HepG2 (cell line): ENCODE results near the gene KIF2C. TPM values are rescaled to one million over a fixed set of nuclear protein-coding genes. Genes with fewer than 3 reads are reported as not detected.
A peak's percentile ranks its signal among the peaks of the same experiment; 100 is the strongest.

Experiments used
- AGO2 ChIP-seq: fragments of 200-400 bp; formaldehyde crosslinking; optimal IDR thresholded peaks from 2 replicates; pipeline ENCODE3; 2017; ENCODE audit warnings: mild to moderate bottlenecking, low read depth, low read length, moderate library complexity
- ARNT ChIP-seq: fragments of 450-650 bp; IDR thresholded peaks from 2 replicates; pipeline ENCODE4 v1.6.1; 2017
- ELF4 ChIP-seq: sonication (generic); formaldehyde crosslinking; IDR thresholded peaks from 2 replicates; pipeline ENCODE4 v1.5.0; 2020; ENCODE audit warnings: missing genetic modification reagents, mild to moderate bottlenecking, moderate library complexity, borderline replicate concordance
- ESRRA ChIP-seq: sonication (generic); formaldehyde crosslinking; IDR thresholded peaks from 2 replicates; pipeline ENCODE4 v1.5.1; 2020; ENCODE audit warnings: mild to moderate bottlenecking, low read depth, missing genetic modification reagents
- FOXK1 ChIP-seq: sonication (generic); formaldehyde crosslinking; IDR thresholded peaks from 2 replicates; pipeline ENCODE4 v1.4.0; 2020; ENCODE audit warnings: low read depth, missing genetic modification reagents, borderline replicate concordance
- HOXA3 ChIP-seq: sonication (generic); formaldehyde crosslinking; IDR thresholded peaks from 2 replicates; pipeline ENCODE4 v1.5.0; 2020; ENCODE audit warnings: missing genetic modification reagents
- KAT7 ChIP-seq: IDR thresholded peaks from 2 replicates; pipeline ENCODE4 v1.6.1; 2018; ENCODE audit warnings: borderline replicate concordance, missing compliant biosample characterization
- NBN ChIP-seq: fragments of 450-650 bp; conservative IDR thresholded peaks from 2 replicates; pipeline ENCODE4 v1.6.1; 2017
- RFXANK ChIP-seq: IDR thresholded peaks from 2 replicates; pipeline ENCODE4 v1.6.1; 2016
- RFXAP ChIP-seq: sonication (generic); formaldehyde crosslinking; IDR thresholded peaks from 2 replicates; pipeline ENCODE4 v1.4.0; 2020; ENCODE audit warnings: missing genetic modification reagents, borderline replicate concordance
- RNF2 ChIP-seq: fragments of 450-650 bp; conservative IDR thresholded peaks from 2 replicates; pipeline ENCODE4 v1.6.1; 2016; ENCODE audit warnings: low read depth
- SETDB1 ChIP-seq: sonication (generic); formaldehyde crosslinking; IDR thresholded peaks from 2 replicates; pipeline ENCODE4 v1.5.1; 2020; ENCODE audit warnings: missing genetic modification reagents, mild to moderate bottlenecking, borderline replicate concordance
- ZMYM4 ChIP-seq: sonication (generic); formaldehyde crosslinking; IDR thresholded peaks from 2 replicates; pipeline ENCODE4 v1.8.1; 2023; ENCODE audit warnings: mild to moderate bottlenecking, missing genetic modification reagents
- ZNF18 ChIP-seq: sonication (generic); formaldehyde crosslinking; IDR thresholded peaks from 2 replicates; pipeline ENCODE4 v1.8.0; 2022; ENCODE audit warnings: mild to moderate bottlenecking, missing genetic modification reagents; ENCODE audit not compliant: insufficient replicate concordance
- ZNF512B ChIP-seq: sonication (generic); formaldehyde crosslinking; IDR thresholded peaks from 2 replicates; pipeline ENCODE4 v1.5.1; 2020; ENCODE audit warnings: missing genetic modification reagents, mild to moderate bottlenecking, borderline replicate concordance
- ZNF639 ChIP-seq: conservative IDR thresholded peaks from 2 replicates; pipeline ENCODE4 v1.6.1; 2018; ENCODE audit warnings: missing genetic modification reagents
- ZNF784 ChIP-seq: sonication (generic); formaldehyde crosslinking; IDR thresholded peaks from 2 replicates; pipeline ENCODE4 v1.5.1; 2020; ENCODE audit warnings: missing genetic modification reagents, mild to moderate bottlenecking, borderline replicate concordance
- ZSCAN25 ChIP-seq: sonication (generic); formaldehyde crosslinking; IDR thresholded peaks from 2 replicates; pipeline ENCODE4 v1.8.0; 2022; ENCODE audit warnings: mild to moderate bottlenecking, missing genetic modification reagents
- polyA plus RNA-seq, 8 experiments: library from polyadenylated mRNA; depleted of rRNA in 3 of 8; stranded (reverse) in 7 of 8; unstranded in 1 of 8; fragments of >200 nt; fragmentation: Illumina TruSeq in 4 of 8; extraction: Trizol in 4 of 8; gene quantifications; 2 replicates each; pipeline versions ENCODE4 v1.2.1 to v1.2.3, GENCODE V29; 2011 to 2016; ENCODE audit warnings: low read depth in 4 of 8, missing spikeins in 1 of 8, mixed read lengths in 1 of 8; ENCODE audit not compliant: insufficient read depth in 1 of 8
- total RNA-seq, 5 experiments: library from RNA; depleted of rRNA; stranded (reverse); fragments of >200 nt; fragmentation: Illumina TruSeq; extraction: Trizol; gene quantifications; 2 replicates each; pipeline ENCODE4 v1.2.3, GENCODE V29; 2016; ENCODE audit warnings: low read depth in 1 of 5
- TF ChIP-seq, protein P1 (sequence below): sonication (generic); formaldehyde crosslinking; IDR thresholded peaks from 2 replicates; pipeline ENCODE4 v1.9.0; 2021; ENCODE audit warnings: missing genetic modification reagents, borderline replicate concordance

Gene KIF2C
- total and polyA plus RNA-seq, 2 of the 13 experiments (the other 11 are each of a cell fraction or from before 2014, with no cell fraction given) = 29.7 to 53.7 TPM

GRCh38 chr1:44721485-44722361 is 17.9 kb upstream of the KIF2C start (continued):
- TF ChIP-seq AGO2 (no peak), FOXK1 (peak; percentile 63), RFXAP (CRISPR knock-in tag) (peak; percentile 34; the same call in 1 of the 2 replicates), ESRRA (CRISPR knock-in tag) (0 out of 2 replicates have a peak, but pooled peaks have one; percentile 36), ZMYM4 (CRISPR knock-in tag) (no peak; the same call in 1 of the 2 replicates), ZNF512B (CRISPR knock-in tag) (peak; percentile 59; the same call in 1 of the 2 replicates), RFXANK (CRISPR knock-in tag) (peak; percentile 75; the same call in 1 of the 2 replicates), NBN (no peak), RNF2 (no peak), SETDB1 (CRISPR knock-in tag) (no peak), ZNF18 (no peak), ARNT (no peak), HOXA3 (peak; percentile 79), KAT7 (CRISPR knock-in tag) (no peak), ZSCAN25 (CRISPR knock-in tag) (no peak), ZNF639 (CRISPR knock-in tag) (peak; percentile 70), ELF4 (CRISPR knock-in tag) (no peak), ZNF784 (CRISPR knock-in tag) (peak; percentile 67; the same call in 1 of the 2 replicates)
- TF ChIP-seq, protein P1, sequence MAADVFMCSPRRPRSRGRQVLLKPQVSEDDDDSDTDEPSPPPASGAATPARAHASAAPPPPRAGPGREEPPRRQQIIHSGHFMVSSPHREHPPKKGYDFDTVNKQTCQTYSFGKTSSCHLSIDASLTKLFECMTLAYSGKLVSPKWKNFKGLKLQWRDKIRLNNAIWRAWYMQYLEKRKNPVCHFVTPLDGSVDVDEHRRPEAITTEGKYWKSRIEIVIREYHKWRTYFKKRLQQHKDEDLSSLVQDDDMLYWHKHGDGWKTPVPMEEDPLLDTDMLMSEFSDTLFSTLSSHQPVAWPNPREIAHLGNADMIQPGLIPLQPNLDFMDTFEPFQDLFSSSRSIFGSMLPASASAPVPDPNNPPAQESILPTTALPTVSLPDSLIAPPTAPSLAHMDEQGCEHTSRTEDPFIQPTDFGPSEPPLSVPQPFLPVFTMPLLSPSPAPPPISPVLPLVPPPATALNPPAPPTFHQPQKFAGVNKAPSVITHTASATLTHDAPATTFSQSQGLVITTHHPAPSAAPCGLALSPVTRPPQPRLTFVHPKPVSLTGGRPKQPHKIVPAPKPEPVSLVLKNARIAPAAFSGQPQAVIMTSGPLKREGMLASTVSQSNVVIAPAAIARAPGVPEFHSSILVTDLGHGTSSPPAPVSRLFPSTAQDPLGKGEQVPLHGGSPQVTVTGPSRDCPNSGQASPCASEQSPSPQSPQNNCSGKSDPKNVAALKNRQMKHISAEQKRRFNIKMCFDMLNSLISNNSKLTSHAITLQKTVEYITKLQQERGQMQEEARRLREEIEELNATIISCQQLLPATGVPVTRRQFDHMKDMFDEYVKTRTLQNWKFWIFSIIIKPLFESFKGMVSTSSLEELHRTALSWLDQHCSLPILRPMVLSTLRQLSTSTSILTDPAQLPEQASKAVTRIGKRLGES (CRISPR knock-in tag) = no peak
